Erythroblast (primary cell): ENCODE data around the gene ASCL3.

ENCODE experiments used
- GATA1 ChIP-seq: IDR thresholded peaks from 2 replicates; pipeline ENCODE4 v1.6.1; 2011; ENCODE audit warnings: low read depth, mild to moderate bottlenecking, control low read depth, low read length, moderate library complexity
- POLR2A ChIP-seq: IDR thresholded peaks from 2 replicates; pipeline ENCODE4 v1.6.1; 2011; ENCODE audit warnings: mild to moderate bottlenecking, low read length

GRCh38 chr11:8971196-8971923 is 28.5 kb upstream of the ASCL3 start:
- TF ChIP-seq POLR2A (no peak), GATA1 (no peak)
